Spleen (tissue), 11 donors: ENCODE measurements around the gene NMNAT2. TPM values are rescaled to one million over a fixed set of nuclear protein-coding genes. Genes with fewer than 3 reads are reported as not detected.

Experiments used
- DNase-seq: peaks from one replicate; pipeline ENCODE4 v3.0.0-alpha.2; 2020
- H3K27ac ChIP-seq, 8 donors: fragments of 200-600 bp; sonication (generic) in 7 of 8; 1 replicate in 4 of 8; 2 replicates in 4 of 8; pipeline versions ENCODE4 v1.5.0 to v1.8.0; 2016 to 2021; ENCODE audit warnings: inconsistent platforms in 4 of 8, mild to moderate bottlenecking in 4 of 8, moderate library complexity in 1 of 8
- H3K27me3 ChIP-seq, 7 donors: fragments of 200-600 bp; sonication (generic) in 6 of 7; replicated peaks in 1 of 7; 1 replicate in 4 of 7; 2 replicates in 3 of 7; pipeline versions ENCODE4 v1.5.0 to v1.8.0; 2016 to 2021; ENCODE audit warnings: inconsistent platforms in 3 of 7, mild to moderate bottlenecking in 1 of 7
- H3K36me3 ChIP-seq, 6 donors: fragments of 200-600 bp; sonication (generic) in 5 of 6; 1 replicate in 4 of 6; 2 replicates in 2 of 6; pipeline versions ENCODE4 v1.5.0 to v1.8.0; 2016 to 2021; ENCODE audit warnings: inconsistent platforms in 2 of 6
- H3K4me1 ChIP-seq, 6 donors: fragments of 200-600 bp; sonication (generic) in 5 of 6; 1 replicate in 3 of 6; 2 replicates in 3 of 6; pipeline versions ENCODE4 v1.5.0 to v1.8.0; 2016 to 2021; ENCODE audit warnings: inconsistent platforms in 3 of 6
- H3K4me3 ChIP-seq, 8 donors: fragments of 200-600 bp; sonication (generic) in 7 of 8; 1 replicate in 4 of 8; 2 replicates in 4 of 8; pipeline versions ENCODE4 v1.5.0 to v1.8.0; 2016 to 2021; ENCODE audit warnings: inconsistent platforms in 4 of 8, mild to moderate bottlenecking in 4 of 8, moderate library complexity in 2 of 8
- H3K9me3 ChIP-seq, 8 donors: fragments of 200-600 bp; sonication (generic) in 7 of 8; 1 replicate in 4 of 8; 2 replicates in 4 of 8; pipeline versions ENCODE4 v1.5.0 to v1.8.0; 2016 to 2021; ENCODE audit warnings: inconsistent platforms in 4 of 8
- POLR2A ChIP-seq, 3 donors: fragments of 450-650 bp; IDR thresholded peaks; one replicate each; pipeline ENCODE4 v1.5.1; 2017; ENCODE audit warnings: antibody characterized with exemption in 3 of 3, mild to moderate bottlenecking in 1 of 3
- POLR2AphosphoS5 ChIP-seq, 3 donors: sonication (generic); formaldehyde crosslinking; IDR thresholded peaks; one replicate each; pipeline ENCODE4 v1.5.1; 2017; ENCODE audit warnings: antibody characterized with exemption in 3 of 3
- WGBS, 5 donors: extraction: QIAGEN DNeasy Blood & Tissue Kit in 3 of 5; methylation state at CpG; one replicate each; pipeline versions ENCODE4 v1.1.5 to v1.1.7; 2013 to 2018; 5-methylcytosine and 5-hydroxymethylcytosine counted together
- intact Hi-C: fragments of 100-400 bp; cut with DNase I; formaldehyde crosslinking; loops from one replicate; pipeline ENCODE4 v1.15.0; 2023; ENCODE audit warnings: low total_unique reads
- polyA plus RNA-seq, 3 donors: library from polyadenylated mRNA; stranded (reverse); fragments of 200-250 nt; gene quantifications; one replicate each; pipeline ENCODE4 v1.2.1, GENCODE V29; 2013
- total RNA-seq, 7 donors: library from RNA; depleted of rRNA in 3 of 7; stranded (reverse); fragments of >200 nt in 3 of 7; fragmentation: NEBNext Ultra II Directional in 4 of 7; extraction: Animal tissue kit (Norgen Biotek cat#: 25700) in 4 of 7; gene quantifications; one replicate each; pipeline versions ENCODE4 v1.1.0 to v1.2.1, GENCODE V29; 2016 to 2021
- TF ChIP-seq, protein P1 (sequence below), 11 experiments: fragments of 200-600 bp in 7 of 11; fragments of 450-650 bp in 4 of 11; sonication (generic) in 4 of 11; IDR thresholded peaks in 8 of 11; conservative IDR thresholded peaks in 3 of 11; 1 replicate in 7 of 11; 2 replicates in 4 of 11; pipeline versions ENCODE4 v1.4.0 to v1.8.0; 2016 to 2021; ENCODE audit warnings: antibody characterized with exemption in 11 of 11, inconsistent platforms in 4 of 11, mild to moderate bottlenecking in 1 of 11
- donor health status: healthy with polysubstance abuse.
- donor health status: DM: no; HTN: no; CAD: no; lungs with moderate emphysema.
- donor health status: DM: no; HTN: no; CAD: no.
- donor health status: Bipolar disorder and iron deficiency.
- donor health status: healthy.
- donor health status: DM: no; HTN: no; CAD: no.
- donor health status: DM: yes; HTN: yes; CAD: no.

The NMNAT2 gene
- total and polyA plus RNA-seq, 10 donors = 0.05 to 1.7 (median 0.17) TPM

DNA sequence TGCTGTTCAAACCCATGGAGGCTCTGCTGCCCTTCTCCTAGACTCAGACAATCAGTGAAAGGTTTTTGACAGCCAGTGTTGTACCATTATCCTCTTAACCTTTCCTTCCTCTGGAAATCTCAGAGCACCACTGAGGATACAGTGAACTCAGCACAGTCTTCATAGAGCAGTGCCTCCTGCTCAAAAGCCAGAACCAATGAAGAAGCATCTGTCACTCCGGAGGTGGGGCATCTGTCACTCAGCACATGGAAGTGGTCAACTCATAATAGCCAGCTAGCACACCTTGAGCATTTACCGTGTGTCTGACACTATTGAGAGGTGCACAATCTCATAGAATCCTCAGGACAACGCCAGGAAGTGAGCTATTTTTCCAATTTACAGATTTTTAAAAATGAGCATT, 62.4 kb downstream of the NMNAT2 start:
- peaks cover 0 to 13% (median 0%) of the 10 kb centered on the region in 7 donors for H3K27me3 ChIP-seq
- 75 to 90% (median 85%) methylated on average over 3 of the region's 3 CpGs for WGBS, 5 donors

DNA sequence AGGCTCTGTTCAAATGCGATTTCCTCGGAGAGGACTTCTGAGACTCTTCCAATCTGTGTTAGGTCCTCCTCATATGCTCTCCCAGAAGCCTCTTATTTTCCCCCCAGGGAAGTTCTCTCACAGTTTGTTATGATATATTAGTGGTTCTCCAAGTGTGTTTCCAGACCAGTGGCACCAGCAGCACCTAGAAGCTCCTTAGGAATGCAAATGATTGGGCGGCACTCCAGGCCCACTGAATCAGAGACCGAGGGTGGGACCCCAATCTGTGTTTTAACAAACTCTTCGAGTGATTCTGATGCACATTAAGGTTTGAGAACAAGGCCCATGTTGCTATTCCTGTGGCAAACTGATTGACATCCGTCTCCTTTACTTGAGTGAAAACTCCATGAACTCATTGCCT, 63.0 kb downstream of the NMNAT2 start:
- Histone ChIP-seq H3K4me3 (no peak overlapping the region), H3K4me1 (no peaks in the 10 kb centered on the region), H3K27ac (no peak overlapping the region), H3K27me3 (peaks cover 0 to 7% (median 0%) of the 10 kb centered on the region in 7 donors), H3K36me3 (no peaks in the 10 kb centered on the region), H3K9me3 (no peaks in the 10 kb centered on the region)
- TF ChIP-seq POLR2A (IDR thresholded peaks at IDR 0.05) = no peak
- no peak for TF ChIP-seq POLR2AphosphoS5 (IDR thresholded peaks at IDR 0.05)
- 83 to 90% (median 87%) methylated on average over 6 of the region's 6 CpGs for WGBS, 5 donors
- DNase-seq = no peak
- intact Hi-C loops = no loop called here

More for the DNA sequence above, 62.4 kb downstream of the NMNAT2 start:
- Histone ChIP-seq H3K27ac (no peak overlapping the region), H3K9me3 (no peaks in the 10 kb centered on the region), H3K4me3 (no peak overlapping the region), H3K36me3 (no peaks in the 10 kb centered on the region), H3K4me1 (no peaks in the 10 kb centered on the region)
- no peak for TF ChIP-seq POLR2AphosphoS5 (IDR thresholded peaks at IDR 0.05)
- no peak for TF ChIP-seq POLR2A (IDR thresholded peaks at IDR 0.05)
- TF ChIP-seq, protein P1, sequence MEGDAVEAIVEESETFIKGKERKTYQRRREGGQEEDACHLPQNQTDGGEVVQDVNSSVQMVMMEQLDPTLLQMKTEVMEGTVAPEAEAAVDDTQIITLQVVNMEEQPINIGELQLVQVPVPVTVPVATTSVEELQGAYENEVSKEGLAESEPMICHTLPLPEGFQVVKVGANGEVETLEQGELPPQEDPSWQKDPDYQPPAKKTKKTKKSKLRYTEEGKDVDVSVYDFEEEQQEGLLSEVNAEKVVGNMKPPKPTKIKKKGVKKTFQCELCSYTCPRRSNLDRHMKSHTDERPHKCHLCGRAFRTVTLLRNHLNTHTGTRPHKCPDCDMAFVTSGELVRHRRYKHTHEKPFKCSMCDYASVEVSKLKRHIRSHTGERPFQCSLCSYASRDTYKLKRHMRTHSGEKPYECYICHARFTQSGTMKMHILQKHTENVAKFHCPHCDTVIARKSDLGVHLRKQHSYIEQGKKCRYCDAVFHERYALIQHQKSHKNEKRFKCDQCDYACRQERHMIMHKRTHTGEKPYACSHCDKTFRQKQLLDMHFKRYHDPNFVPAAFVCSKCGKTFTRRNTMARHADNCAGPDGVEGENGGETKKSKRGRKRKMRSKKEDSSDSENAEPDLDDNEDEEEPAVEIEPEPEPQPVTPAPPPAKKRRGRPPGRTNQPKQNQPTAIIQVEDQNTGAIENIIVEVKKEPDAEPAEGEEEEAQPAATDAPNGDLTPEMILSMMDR (IDR thresholded peaks at IDR 0.05 in 8 of 11, conservative IDR thresholded peaks at IDR 0.05 in 3 of 11) = no peak
- intact Hi-C loops = no loop called here
- no peak for DNase-seq

DNA sequence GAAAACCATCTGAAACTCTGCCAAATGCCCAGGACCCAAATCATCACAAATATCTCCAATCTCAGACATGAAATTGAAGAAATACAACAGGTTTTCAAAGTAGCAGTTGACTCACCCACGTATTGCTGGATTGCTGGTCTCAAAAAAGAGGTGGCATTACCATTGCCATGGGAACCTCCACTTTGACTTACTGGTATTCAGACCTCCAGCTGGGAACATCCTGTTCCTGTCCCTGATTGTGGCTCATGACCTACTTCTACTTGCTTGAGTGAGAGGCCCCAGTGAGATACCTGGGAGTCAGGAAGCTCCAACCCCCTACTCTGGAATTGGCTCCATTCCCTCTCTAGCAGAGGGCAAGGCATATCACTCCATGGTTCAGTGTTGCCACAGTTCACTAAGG, 64.6 kb downstream of the NMNAT2 start:
- no peak for TF ChIP-seq POLR2A (IDR thresholded peaks at IDR 0.05)
- TF ChIP-seq, protein P1 (IDR thresholded peaks at IDR 0.05 in 8 of 11, conservative IDR thresholded peaks at IDR 0.05 in 3 of 11) = no peak
- no peak for TF ChIP-seq POLR2AphosphoS5 (IDR thresholded peaks at IDR 0.05)
- H3K27me3 ChIP-seq = peaks cover 0 to 4% (median 0%) of the 10 kb centered on the region in 7 donors
- WGBS, 5 donors = 29 to 79% (median 63%) methylated on average over 1 of the region's 1 CpG
- H3K27ac ChIP-seq = no peak overlapping the region
- H3K36me3 ChIP-seq = no peaks in the 10 kb centered on the region
- H3K9me3 ChIP-seq = no peaks in the 10 kb centered on the region
- H3K4me3 ChIP-seq = no peak overlapping the region
- no peaks in the 10 kb centered on the region for H3K4me1 ChIP-seq
- DNase-seq = no peak
- intact Hi-C loops = no loop called here

DNA sequence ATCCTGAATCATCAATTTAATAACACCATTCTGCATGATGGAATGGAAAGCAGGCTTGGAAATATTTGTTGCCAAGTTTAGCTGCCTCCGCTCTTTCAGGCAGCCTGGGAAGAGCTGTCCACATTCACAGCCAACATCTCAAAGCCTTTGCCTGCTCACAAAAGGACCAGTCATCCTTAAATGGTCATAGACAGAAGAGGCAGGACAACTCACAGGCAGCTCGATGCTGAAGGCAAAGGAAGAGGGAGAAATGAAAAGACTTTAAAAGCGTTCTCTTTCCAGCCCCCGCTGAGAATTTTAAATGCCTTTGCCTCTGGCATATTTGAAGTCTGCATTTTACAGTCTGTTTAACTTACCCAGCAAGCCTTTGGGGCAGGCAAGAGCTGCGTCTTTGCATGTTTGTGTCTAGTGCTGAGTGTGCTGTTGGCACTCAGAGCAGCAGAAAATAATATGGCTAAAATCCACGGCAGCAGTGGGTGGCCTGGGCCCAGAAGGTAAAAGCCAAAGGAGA, 68.9 kb downstream of the NMNAT2 start:
- Histone ChIP-seq H3K27me3 (no peaks in the 10 kb centered on the region), H3K4me3 (no peak overlapping the region), H3K4me1 (no peaks in the 10 kb centered on the region), H3K27ac (no peak overlapping the region), H3K36me3 (no peaks in the 10 kb centered on the region), H3K9me3 (no peaks in the 10 kb centered on the region)
- intact Hi-C loops = no loop called here
- TF ChIP-seq, protein P1 (IDR thresholded peaks at IDR 0.05 in 8 of 11, conservative IDR thresholded peaks at IDR 0.05 in 3 of 11) = no peak
- TF ChIP-seq POLR2AphosphoS5 (IDR thresholded peaks at IDR 0.05) (no peak), POLR2A (IDR thresholded peaks at IDR 0.05) (no peak)
- WGBS, 5 donors = 57 to 69% (median 62%) methylated on average over 6 of the region's 6 CpGs
- DNase-seq = no peak
